HEK293 (cell line): ENCODE measurements around the gene ASTN2.

Experiments used
- CTCF ChIA-PET: fragments of 350-600 bp; formaldehyde crosslinking; extraction: SDS; loops from one replicate; lab custom pipeline; 2021; ENCODE audit warnings: antibody characterized with exemption; lab: Yijun Ruan, JAX
- POLR2A ChIA-PET: fragments of 300-600 bp; formaldehyde crosslinking; extraction: SDS; loops from one replicate; lab custom pipeline; 2020; ENCODE audit warnings: antibody characterized with exemption, inconsistent platforms; lab: Yijun Ruan, JAX
- H3K27ac ChIP-seq: fragments of 200-500 bp; sonication (Bioruptor generic); 2 replicates; pipeline ENCODE4 v1.5.1; 2014; ENCODE audit warnings: low read depth, low read length, control low read depth, inconsistent platforms; ENCODE audit errors: extremely low read depth
- H3K36me3 ChIP-seq, 2 experiments: fragments of 200-500 bp in 1 of 2; sonication (Bioruptor generic) in 1 of 2; 1 replicate in 1 of 2; 2 replicates in 1 of 2; pipeline ENCODE4 v1.5.1; 2014 to 2017; ENCODE audit warnings: inconsistent platforms in 2 of 2, low read length in 2 of 2; ENCODE audit not compliant: control insufficient read depth in 2 of 2, insufficient read depth in 1 of 2
- H3K4me1 ChIP-seq: fragments of 200-500 bp; sonication (Bioruptor generic); 2 replicates; pipeline ENCODE4 v1.5.1; 2014; ENCODE audit warnings: mild to moderate bottlenecking, low read length, inconsistent platforms; ENCODE audit not compliant: control insufficient read depth, insufficient read depth
- H3K4me3 ChIP-seq: 2 replicates; pipeline ENCODE4 v1.5.1; 2011; ENCODE audit warnings: low read depth, mild to moderate bottlenecking, control low read depth, low read length, moderate library complexity
- H3K9me3 ChIP-seq: fragments of 200-500 bp; sonication (Bioruptor generic); 2 replicates; pipeline ENCODE4 v1.5.1; 2014; ENCODE audit warnings: low read depth, low read length, inconsistent platforms; ENCODE audit not compliant: control insufficient read depth, insufficient read depth
- BCL6B ChIP-seq: fragments of 450-650 bp; formaldehyde crosslinking; IDR thresholded peaks from 2 replicates; pipeline ENCODE4 v1.5.1; 2017; ENCODE audit warnings: missing biosample characterization, missing genetic modification characterization
- KLF16 ChIP-seq: fragments of 450-650 bp; formaldehyde crosslinking; IDR thresholded peaks from 2 replicates; pipeline ENCODE4 v1.5.1; 2017; ENCODE audit warnings: missing biosample characterization, missing genetic modification characterization
- MYNN ChIP-seq: fragments of 450-650 bp; formaldehyde crosslinking; IDR thresholded peaks from 2 replicates; pipeline ENCODE4 v1.5.1; 2016; ENCODE audit warnings: missing biosample characterization, missing genetic modification characterization, borderline replicate concordance
- MZF1 ChIP-seq: fragments of 450-650 bp; formaldehyde crosslinking; IDR thresholded peaks from 2 replicates; pipeline ENCODE4 v1.5.1; 2017; ENCODE audit warnings: missing biosample characterization, missing genetic modification characterization, borderline replicate concordance
- SCRT1 ChIP-seq: fragments of 450-650 bp; formaldehyde crosslinking; IDR thresholded peaks from 2 replicates; pipeline ENCODE4 v1.5.1; 2016; ENCODE audit warnings: missing biosample characterization, missing genetic modification characterization, borderline replicate concordance
- SETDB1 ChIP-seq: IDR thresholded peaks from one replicate; pipeline ENCODE4 v1.6.1; 2017; ENCODE audit warnings: mild to moderate bottlenecking, low read length, moderate library complexity, mixed read lengths; ENCODE audit not compliant: insufficient read length
- SP7 ChIP-seq: fragments of 450-650 bp; formaldehyde crosslinking; IDR thresholded peaks from 2 replicates; pipeline ENCODE4 v1.5.1; 2016; ENCODE audit warnings: missing biosample characterization, missing genetic modification characterization
- TSHZ1 ChIP-seq: fragments of 450-650 bp; formaldehyde crosslinking; IDR thresholded peaks from 2 replicates; pipeline ENCODE4 v1.5.1; 2016; ENCODE audit warnings: missing biosample characterization, missing genetic modification characterization, borderline replicate concordance
- ZBTB48 ChIP-seq: fragments of 450-650 bp; formaldehyde crosslinking; IDR thresholded peaks from 2 replicates; pipeline ENCODE4 v1.5.1; 2016; ENCODE audit warnings: missing biosample characterization, missing genetic modification characterization
- ZNF146 ChIP-seq: fragments of 450-650 bp; formaldehyde crosslinking; IDR thresholded peaks from 2 replicates; pipeline ENCODE4 v1.5.1; 2016; ENCODE audit warnings: missing biosample characterization, missing genetic modification characterization
- ZNF184 ChIP-seq: fragments of 450-650 bp; IDR thresholded peaks from 2 replicates; pipeline ENCODE4 v1.5.1; 2018; ENCODE audit warnings: missing biosample characterization, mild to moderate bottlenecking, missing genetic modification characterization
- ZNF266 ChIP-seq: fragments of 450-650 bp; formaldehyde crosslinking; IDR thresholded peaks from 2 replicates; pipeline ENCODE4 v1.5.1; 2016; ENCODE audit warnings: missing biosample characterization, missing genetic modification characterization, low read depth
- ZNF404 ChIP-seq: fragments of 450-650 bp; formaldehyde crosslinking; IDR thresholded peaks from 2 replicates; pipeline ENCODE4 v1.5.1; 2017; ENCODE audit warnings: missing biosample characterization, missing genetic modification characterization
- ZNF654 ChIP-seq: fragments of 450-650 bp; formaldehyde crosslinking; IDR thresholded peaks from 2 replicates; pipeline ENCODE4 v1.5.1; 2016; ENCODE audit warnings: low read depth, missing biosample characterization, missing genetic modification characterization
- ZNF701 ChIP-seq: fragments of 450-650 bp; formaldehyde crosslinking; IDR thresholded peaks from 2 replicates; pipeline ENCODE4 v1.5.1; 2016; ENCODE audit warnings: missing biosample characterization, missing genetic modification characterization
- ZNF785 ChIP-seq: fragments of 450-650 bp; formaldehyde crosslinking; IDR thresholded peaks from 2 replicates; pipeline ENCODE4 v1.5.1; 2016; ENCODE audit warnings: missing biosample characterization, missing genetic modification characterization
- ZNF837 ChIP-seq: fragments of 450-650 bp; formaldehyde crosslinking; IDR thresholded peaks from 2 replicates; pipeline ENCODE4 v1.5.1; 2016; ENCODE audit warnings: missing biosample characterization, missing genetic modification characterization
- ZSCAN18 ChIP-seq: fragments of 450-650 bp; formaldehyde crosslinking; IDR thresholded peaks from 2 replicates; pipeline ENCODE4 v1.5.1; 2016; ENCODE audit warnings: missing biosample characterization, missing genetic modification characterization
- ZSCAN23 ChIP-seq: fragments of 450-650 bp; formaldehyde crosslinking; IDR thresholded peaks from 2 replicates; pipeline ENCODE4 v1.5.1; 2016; ENCODE audit warnings: missing biosample characterization, missing genetic modification characterization
- TF ChIP-seq, protein P1 (sequence below): fragments of 450-650 bp; formaldehyde crosslinking; IDR thresholded peaks from 2 replicates; pipeline ENCODE4 v1.5.1; 2016; ENCODE audit warnings: missing biosample characterization, missing genetic modification characterization, low read depth
- TF ChIP-seq, protein P2 (sequence below): IDR thresholded peaks from 2 replicates; pipeline ENCODE4 v1.6.1; 2011; ENCODE audit warnings: mild to moderate bottlenecking, low read depth, low read length, borderline replicate concordance
- TF ChIP-seq, protein P3 (sequence below): fragments of 450-650 bp; formaldehyde crosslinking; IDR thresholded peaks from 2 replicates; pipeline ENCODE4 v1.5.0; 2017; ENCODE audit warnings: missing biosample characterization, missing genetic modification characterization, borderline replicate concordance
- TF ChIP-seq, protein P4 (sequence below): fragments of 450-650 bp; formaldehyde crosslinking; IDR thresholded peaks from 2 replicates; pipeline ENCODE4 v1.5.1; 2016; ENCODE audit warnings: missing biosample characterization, missing genetic modification characterization

ASTN2 gene

GRCh38 chr9:116958881-116959280, 456.0 kb downstream of the ASTN2 start:
- ChIA-PET CTCF (no interaction called here), POLR2A (no interaction called here)
- no peaks in the 10 kb centered on the region for H3K36me3 ChIP-seq
- H3K27ac ChIP-seq, result no peak overlapping the region
- TF ChIP-seq KLF16 (tag by site-specific recombination), result no peak
- no peak for TF ChIP-seq ZNF837 (tag by site-specific recombination)
- TF ChIP-seq ZSCAN18, result no peak
- no peak for TF ChIP-seq ZNF184 (tag by site-specific recombination)
- TF ChIP-seq SETDB1, result no peak
- TF ChIP-seq SCRT1 (tag by site-specific recombination), result no peak
- no peak for TF ChIP-seq ZBTB48
- no peak for TF ChIP-seq ZNF785 (tag by site-specific recombination)
- no peak for TF ChIP-seq BCL6B (tag by site-specific recombination)
- no peak for TF ChIP-seq TSHZ1 (tag by site-specific recombination)
- TF ChIP-seq ZNF404, result no peak
- TF ChIP-seq, protein P1, sequence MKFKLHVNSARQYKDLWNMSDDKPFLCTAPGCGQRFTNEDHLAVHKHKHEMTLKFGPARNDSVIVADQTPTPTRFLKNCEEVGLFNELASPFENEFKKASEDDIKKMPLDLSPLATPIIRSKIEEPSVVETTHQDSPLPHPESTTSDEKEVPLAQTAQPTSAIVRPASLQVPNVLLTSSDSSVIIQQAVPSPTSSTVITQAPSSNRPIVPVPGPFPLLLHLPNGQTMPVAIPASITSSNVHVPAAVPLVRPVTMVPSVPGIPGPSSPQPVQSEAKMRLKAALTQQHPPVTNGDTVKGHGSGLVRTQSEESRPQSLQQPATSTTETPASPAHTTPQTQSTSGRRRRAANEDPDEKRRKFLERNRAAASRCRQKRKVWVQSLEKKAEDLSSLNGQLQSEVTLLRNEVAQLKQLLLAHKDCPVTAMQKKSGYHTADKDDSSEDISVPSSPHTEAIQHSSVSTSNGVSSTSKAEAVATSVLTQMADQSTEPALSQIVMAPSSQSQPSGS, result no peak
- TF ChIP-seq ZNF266, result no peak
- no peaks in the 10 kb centered on the region for H3K4me1 ChIP-seq
- no peaks in the 10 kb centered on the region for H3K9me3 ChIP-seq
- no peak overlapping the region for H3K4me3 ChIP-seq

DNA sequence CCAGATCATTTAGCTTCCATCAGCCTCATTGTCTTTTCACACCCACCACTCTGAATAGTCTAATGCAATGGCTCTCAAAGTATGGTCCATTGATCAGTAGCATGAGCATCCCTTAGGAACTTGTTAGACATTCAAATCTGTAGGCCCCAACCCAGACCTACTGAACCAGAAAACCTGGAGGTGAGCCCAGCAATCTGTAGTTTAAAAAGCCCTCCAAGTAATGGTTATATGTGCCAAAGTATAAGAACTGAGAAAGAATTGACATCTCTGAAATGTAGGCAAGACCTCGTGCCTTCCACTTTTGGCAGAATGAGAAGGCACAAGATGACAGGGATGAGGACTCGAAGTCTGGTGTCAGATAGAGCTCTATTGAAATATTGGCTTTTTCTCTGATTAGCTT, 460.1 kb downstream of the ASTN2 start:
- CTCF ChIA-PET, result interaction anchor here (0.6 kb wide), 1 partner anchor 8 kb away, joined by 3 read pairs; no protein-coding TSS in a partner anchor
- Histone ChIP-seq H3K27ac (no peak overlapping the region), H3K9me3 (no peaks in the 10 kb centered on the region), H3K36me3 (no peaks in the 10 kb centered on the region), H3K4me1 (no peaks in the 10 kb centered on the region), H3K4me3 (no peak overlapping the region)
- POLR2A ChIA-PET, result no interaction called here
- TF ChIP-seq, protein P2, sequence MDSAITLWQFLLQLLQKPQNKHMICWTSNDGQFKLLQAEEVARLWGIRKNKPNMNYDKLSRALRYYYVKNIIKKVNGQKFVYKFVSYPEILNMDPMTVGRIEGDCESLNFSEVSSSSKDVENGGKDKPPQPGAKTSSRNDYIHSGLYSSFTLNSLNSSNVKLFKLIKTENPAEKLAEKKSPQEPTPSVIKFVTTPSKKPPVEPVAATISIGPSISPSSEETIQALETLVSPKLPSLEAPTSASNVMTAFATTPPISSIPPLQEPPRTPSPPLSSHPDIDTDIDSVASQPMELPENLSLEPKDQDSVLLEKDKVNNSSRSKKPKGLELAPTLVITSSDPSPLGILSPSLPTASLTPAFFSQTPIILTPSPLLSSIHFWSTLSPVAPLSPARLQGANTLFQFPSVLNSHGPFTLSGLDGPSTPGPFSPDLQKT, result no peak
- no peak for TF ChIP-seq ZNF701 (tag by site-specific recombination)
- TF ChIP-seq ZNF146 (tag by site-specific recombination), result no peak
- no peak for TF ChIP-seq SP7
- no peak for TF ChIP-seq MYNN (tag by site-specific recombination)
- TF ChIP-seq ZNF266, result no peak
- TF ChIP-seq ZNF654 (tag by site-specific recombination), result no peak
- TF ChIP-seq ZSCAN23, result no peak
- TF ChIP-seq, protein P3, sequence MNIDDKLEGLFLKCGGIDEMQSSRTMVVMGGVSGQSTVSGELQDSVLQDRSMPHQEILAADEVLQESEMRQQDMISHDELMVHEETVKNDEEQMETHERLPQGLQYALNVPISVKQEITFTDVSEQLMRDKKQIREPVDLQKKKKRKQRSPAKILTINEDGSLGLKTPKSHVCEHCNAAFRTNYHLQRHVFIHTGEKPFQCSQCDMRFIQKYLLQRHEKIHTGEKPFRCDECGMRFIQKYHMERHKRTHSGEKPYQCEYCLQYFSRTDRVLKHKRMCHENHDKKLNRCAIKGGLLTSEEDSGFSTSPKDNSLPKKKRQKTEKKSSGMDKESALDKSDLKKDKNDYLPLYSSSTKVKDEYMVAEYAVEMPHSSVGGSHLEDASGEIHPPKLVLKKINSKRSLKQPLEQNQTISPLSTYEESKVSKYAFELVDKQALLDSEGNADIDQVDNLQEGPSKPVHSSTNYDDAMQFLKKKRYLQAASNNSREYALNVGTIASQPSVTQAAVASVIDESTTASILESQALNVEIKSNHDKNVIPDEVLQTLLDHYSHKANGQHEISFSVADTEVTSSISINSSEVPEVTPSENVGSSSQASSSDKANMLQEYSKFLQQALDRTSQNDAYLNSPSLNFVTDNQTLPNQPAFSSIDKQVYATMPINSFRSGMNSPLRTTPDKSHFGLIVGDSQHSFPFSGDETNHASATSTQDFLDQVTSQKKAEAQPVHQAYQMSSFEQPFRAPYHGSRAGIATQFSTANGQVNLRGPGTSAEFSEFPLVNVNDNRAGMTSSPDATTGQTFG (tag by site-specific recombination), result no peak
- TF ChIP-seq, protein P4, sequence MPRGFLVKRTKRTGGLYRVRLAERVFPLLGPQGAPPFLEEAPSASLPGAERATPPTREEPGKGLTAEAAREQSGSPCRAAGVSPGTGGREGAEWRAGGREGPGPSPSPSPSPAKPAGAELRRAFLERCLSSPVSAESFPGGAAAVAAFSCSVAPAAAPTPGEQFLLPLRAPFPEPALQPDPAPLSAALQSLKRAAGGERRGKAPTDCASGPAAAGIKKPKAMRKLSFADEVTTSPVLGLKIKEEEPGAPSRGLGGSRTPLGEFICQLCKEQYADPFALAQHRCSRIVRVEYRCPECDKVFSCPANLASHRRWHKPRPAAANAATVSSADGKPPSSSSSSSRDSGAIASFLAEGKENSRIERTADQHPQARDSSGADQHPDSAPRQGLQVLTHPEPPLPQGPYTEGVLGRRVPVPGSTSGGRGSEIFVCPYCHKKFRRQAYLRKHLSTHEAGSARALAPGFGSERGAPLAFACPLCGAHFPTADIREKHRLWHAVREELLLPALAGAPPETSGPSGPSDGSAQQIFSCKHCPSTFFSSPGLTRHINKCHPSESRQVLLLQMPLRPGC (tag by site-specific recombination), result no peak
- no peak for TF ChIP-seq MZF1 (tag by site-specific recombination)
